GM12873 (cell line): ENCODE measurements around the gene CACNA1H.

Experiments
- CTCF ChIP-seq: IDR thresholded peaks from 2 replicates; pipeline ENCODE4 v1.5.1; 2012; ENCODE audit warnings: low read depth, mild to moderate bottlenecking, moderate library complexity, low read length, control low read depth; ENCODE audit not compliant: insufficient read depth; ENCODE audit errors: missing control alignments

The CACNA1H gene

DNA sequence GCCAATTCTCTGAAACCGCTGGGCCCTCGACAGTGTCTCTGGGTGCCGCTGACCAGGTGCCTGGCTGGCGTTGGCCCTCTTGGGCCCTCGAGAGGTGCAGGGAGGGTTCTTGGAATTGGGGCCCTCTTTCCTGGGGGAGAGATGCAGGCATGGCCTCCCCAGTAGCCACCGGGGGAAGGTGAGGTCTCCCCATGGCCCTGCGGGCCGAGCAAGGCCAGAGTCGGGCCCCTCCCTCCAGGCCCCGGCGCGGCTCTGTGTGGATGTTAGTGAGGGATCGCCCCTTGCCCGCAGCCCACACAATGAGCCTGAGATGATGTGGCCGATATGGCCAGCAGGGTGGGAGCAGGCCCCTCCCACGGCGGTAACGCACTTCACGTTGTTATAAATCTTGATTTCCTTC, 33.8 kb upstream of the CACNA1H start:
- no peak for TF ChIP-seq CTCF

DNA sequence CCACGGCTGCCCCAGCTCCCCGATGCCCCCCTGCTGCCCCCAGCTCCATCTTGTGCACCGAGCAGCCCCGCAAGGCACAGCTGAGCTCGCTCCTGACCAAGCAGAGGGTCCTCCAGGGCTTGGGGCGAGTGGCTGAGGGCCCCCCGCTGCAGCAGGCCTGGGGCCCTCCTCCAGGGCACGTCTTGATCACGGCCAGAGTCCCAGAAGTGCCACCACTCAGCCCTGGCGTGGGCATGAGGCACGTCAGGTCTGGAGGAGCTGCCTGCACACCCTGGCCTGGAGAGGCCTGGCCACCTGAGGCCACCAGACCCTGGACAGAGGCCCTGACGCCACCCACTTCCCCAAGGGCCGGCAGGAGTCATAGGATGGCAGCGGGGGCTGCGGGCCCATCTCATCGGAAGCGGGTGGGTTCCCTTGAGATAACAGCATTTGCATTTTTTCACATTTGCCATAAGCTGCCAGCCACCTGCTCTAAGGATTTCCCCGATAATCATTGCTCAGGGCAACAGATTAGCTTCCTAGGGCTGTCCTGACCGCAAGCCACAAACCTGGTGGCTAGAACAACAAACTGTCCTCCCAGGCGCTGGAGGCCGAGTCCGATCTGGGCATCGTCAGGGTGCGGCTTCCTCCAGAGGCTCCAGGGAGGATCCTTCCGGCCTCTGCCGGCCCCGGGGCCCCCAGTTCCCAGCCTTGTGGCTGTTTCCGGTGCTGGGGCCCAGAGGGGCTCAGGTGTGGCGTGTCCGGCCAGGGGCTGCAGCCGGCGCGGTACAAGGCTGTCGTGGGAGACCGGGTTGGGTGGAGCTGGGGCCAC, 32.9 kb upstream of the CACNA1H start:
- no peak for TF ChIP-seq CTCF

- no peak for TF ChIP-seq CTCF
Observed at GRCh38 chr16:1120577-1120941, 32.3 kb upstream of the CACNA1H start.

GRCh38 chr16:1121009-1121408, 31.9 kb upstream of the CACNA1H start:
- TF ChIP-seq CTCF = no peak

- TF ChIP-seq CTCF = no peak
Observed at GRCh38 chr16:1121601-1122397, 31.1 kb upstream of the CACNA1H start.

DNA sequence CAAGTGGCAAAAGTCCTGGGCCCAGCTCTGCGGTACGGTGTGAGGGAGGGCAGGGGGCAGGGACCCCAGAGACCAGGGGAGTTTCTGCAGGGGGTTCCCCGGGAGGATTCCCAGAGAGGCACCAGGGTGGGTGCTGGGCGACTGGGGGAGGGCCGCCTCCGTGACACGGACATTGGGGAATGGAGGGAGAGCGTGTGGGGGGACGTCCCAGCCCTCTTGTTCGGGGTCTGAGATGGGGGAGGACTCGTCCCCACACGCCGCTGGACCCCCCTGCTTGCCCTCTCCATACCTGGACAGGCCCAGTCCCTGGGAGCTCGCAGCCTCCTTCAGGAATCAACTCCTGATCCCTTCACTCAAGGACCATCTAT, 30.5 kb upstream of the CACNA1H start:
- no peak for TF ChIP-seq CTCF

DNA sequence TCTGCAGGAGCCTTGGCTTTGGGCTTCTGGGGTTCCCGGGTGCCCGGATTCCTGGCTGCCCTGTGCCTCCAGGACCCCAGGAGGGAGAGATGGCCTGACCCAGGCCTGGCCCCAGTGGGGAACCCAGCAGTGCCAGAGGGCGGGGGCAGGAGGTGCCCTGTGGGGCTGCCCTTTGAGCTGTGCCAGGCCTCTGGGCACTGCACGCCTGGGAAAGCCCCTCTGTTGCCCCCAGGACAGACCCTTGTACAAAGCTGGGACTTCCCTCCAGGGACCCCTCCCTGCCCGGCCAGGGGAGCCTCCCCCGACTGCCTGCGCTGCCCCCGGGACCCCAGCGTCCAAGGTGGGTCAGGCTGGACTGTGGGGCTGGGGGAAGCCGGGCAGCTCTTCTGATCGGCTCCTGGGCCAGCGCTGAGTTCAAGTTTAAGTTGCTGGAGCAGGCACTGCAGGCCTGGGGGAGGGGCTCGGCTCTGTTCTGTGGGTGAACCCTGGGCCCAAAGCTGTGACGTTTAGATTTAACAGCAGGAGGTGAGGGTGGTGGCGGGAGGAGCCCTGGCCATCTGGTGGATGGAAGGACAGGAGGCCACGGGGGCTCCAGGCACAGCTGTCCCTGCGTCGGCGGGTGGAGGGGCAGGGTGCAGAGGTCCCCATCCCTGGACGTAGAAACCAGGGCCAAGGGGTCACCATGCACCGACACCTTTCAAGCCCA, 29.2 kb upstream of the CACNA1H start:
- TF ChIP-seq CTCF = no peak
